ENCODE measurements around the gene PHYKPL. TPM values are rescaled to one million over a fixed set of nuclear protein-coding genes. Genes with fewer than 3 reads are reported as not detected.

Gene PHYKPL
- total RNA-seq, 1 donor from 2014 or later, result 55.7 TPM

DNA sequence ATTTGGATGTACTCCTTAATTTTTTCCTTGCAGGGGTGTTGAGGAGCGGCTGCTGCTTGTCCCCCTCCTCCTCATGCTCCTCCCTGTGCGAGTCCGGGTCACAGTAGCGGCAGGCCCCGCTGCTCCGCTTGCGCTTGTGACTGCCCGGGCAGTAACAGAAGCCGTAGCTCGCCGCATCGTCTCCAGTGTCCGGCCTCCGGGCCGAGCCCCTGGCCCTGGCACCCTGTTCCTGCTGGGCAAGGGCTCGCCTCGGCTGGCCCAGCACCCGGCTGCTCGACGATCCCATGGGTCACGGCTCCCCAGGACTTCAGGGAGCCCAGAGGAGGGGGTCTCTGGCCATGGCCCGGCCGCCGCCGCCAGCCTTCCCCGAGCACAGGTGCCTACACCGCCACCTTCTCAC, 45.6 kb downstream of the PHYKPL start, which contains the start of gene GMCL2:
Gene GMCL2 (minus strand): TSS at position 358 of the 400 bp plus-strand sequence. CDS start 72 bp downstream, at position 286.
- no peaks in the 10 kb centered on the region for H3K9me3 Mint-ChIP-seq
- H3K36me3 Mint-ChIP-seq (ENCODE audit: low read depth), result no peaks in the 10 kb centered on the region
- no peak within 1 kb of the TSS for H3K4me3 Mint-ChIP-seq
- peaks cover 4% of the 10 kb centered on the region for H3K27me3 Mint-ChIP-seq (ENCODE audit: low read depth)
- no peak for DNase-seq (ENCODE audit: low read depth, low spot score)
- peak within 1 kb of the TSS; percentile 43 for H3K27ac Mint-ChIP-seq (ENCODE audit: unreplicated experiment)
- H3K4me1 Mint-ChIP-seq, result no peaks in the 10 kb centered on the region
- TF ChIP-seq, protein P1, sequence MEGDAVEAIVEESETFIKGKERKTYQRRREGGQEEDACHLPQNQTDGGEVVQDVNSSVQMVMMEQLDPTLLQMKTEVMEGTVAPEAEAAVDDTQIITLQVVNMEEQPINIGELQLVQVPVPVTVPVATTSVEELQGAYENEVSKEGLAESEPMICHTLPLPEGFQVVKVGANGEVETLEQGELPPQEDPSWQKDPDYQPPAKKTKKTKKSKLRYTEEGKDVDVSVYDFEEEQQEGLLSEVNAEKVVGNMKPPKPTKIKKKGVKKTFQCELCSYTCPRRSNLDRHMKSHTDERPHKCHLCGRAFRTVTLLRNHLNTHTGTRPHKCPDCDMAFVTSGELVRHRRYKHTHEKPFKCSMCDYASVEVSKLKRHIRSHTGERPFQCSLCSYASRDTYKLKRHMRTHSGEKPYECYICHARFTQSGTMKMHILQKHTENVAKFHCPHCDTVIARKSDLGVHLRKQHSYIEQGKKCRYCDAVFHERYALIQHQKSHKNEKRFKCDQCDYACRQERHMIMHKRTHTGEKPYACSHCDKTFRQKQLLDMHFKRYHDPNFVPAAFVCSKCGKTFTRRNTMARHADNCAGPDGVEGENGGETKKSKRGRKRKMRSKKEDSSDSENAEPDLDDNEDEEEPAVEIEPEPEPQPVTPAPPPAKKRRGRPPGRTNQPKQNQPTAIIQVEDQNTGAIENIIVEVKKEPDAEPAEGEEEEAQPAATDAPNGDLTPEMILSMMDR (conservative IDR thresholded peaks at IDR 0.05), result no peak

GRCh38 chr5:178186427-178186826, 46.2 kb downstream of the PHYKPL start:
- Mint-ChIP-seq H3K36me3 (ENCODE audit: low read depth) (no peaks in the 10 kb centered on the region), H3K4me1 (no peaks in the 10 kb centered on the region), H3K27me3 (ENCODE audit: low read depth) (peaks cover 4% of the 10 kb centered on the region), H3K27ac (ENCODE audit: unreplicated experiment) (no peak overlapping the region), H3K4me3 (no peak overlapping the region), H3K9me3 (no peaks in the 10 kb centered on the region)
- TF ChIP-seq, protein P1 (conservative IDR thresholded peaks at IDR 0.05), result no peak
- DNase-seq (ENCODE audit: low read depth, low spot score), result no peak

DNA sequence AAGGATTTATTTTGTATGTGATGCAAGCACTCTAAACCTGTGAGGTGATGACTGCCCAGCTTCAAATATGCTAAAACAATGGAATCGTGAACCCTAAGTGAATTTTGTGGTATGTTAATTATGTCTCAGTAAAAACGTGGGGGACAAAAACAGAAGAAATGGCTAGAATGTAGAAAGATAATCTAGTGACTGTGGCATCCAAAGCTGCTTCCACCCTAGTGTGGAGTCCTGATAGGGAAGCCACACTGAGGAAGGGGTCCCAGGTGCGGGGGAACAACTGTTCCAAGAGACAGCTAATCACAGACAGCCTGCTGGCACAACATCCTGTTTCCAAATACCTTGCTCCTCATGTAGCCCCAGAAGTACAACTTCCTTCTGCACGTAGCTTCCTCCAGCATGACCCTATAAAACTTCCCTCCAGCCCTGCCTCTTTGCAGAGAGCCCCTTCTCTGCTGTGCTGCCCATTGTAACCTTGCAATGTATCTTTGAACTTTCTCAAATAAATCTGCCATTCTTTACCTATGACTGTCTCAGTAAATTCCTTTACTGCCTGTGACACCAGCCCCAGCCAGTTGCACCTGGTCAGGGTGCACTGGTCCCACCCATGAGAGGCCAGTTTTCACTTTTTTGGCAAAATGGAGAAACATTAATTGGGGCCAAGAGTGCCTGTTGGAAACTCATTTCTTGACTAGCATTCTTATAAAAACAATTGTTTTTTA, 50.3 kb downstream of the PHYKPL start:
- Mint-ChIP-seq H3K27me3 (ENCODE audit: low read depth) (peaks cover 12% of the 10 kb centered on the region), H3K36me3 (ENCODE audit: low read depth) (no peaks in the 10 kb centered on the region), H3K9me3 (peaks cover 2% of the 10 kb centered on the region), H3K27ac (ENCODE audit: unreplicated experiment) (no peak overlapping the region), H3K4me3 (no peak overlapping the region), H3K4me1 (no peaks in the 10 kb centered on the region)
- TF ChIP-seq, protein P1 (conservative IDR thresholded peaks at IDR 0.05), result no peak
- no peak for DNase-seq (ENCODE audit: low read depth, low spot score)

- Mint-ChIP-seq H3K36me3 (ENCODE audit: low read depth) (no peaks in the 10 kb centered on the region), H3K27ac (ENCODE audit: unreplicated experiment) (no peak overlapping the region), H3K9me3 (peaks cover 2% of the 10 kb centered on the region)
Observed at GRCh38 chr5:178180141-178180863, 52.3 kb downstream of the PHYKPL start.

GRCh38 chr5:178177569-178177968, 55.0 kb downstream of the PHYKPL start:
- H3K27ac Mint-ChIP-seq (ENCODE audit: unreplicated experiment), result no peak overlapping the region
- H3K9me3 Mint-ChIP-seq, result peaks cover 2% of the 10 kb centered on the region
- no peaks in the 10 kb centered on the region for H3K4me1 Mint-ChIP-seq
- no peaks in the 10 kb centered on the region for H3K36me3 Mint-ChIP-seq (ENCODE audit: low read depth)
- H3K27me3 Mint-ChIP-seq (ENCODE audit: low read depth), result peaks cover 12% of the 10 kb centered on the region
- H3K4me3 Mint-ChIP-seq, result no peak overlapping the region
- no peak for DNase-seq (ENCODE audit: low read depth, low spot score)
- TF ChIP-seq, protein P1 (conservative IDR thresholded peaks at IDR 0.05), result no peak

More at GRCh38 chr5:178180141-178180863, 52.3 kb downstream of the PHYKPL start:
- TF ChIP-seq, protein P1 (conservative IDR thresholded peaks at IDR 0.05), result no peak
- DNase-seq (ENCODE audit: low read depth, low spot score), result no peak
- H3K27me3 Mint-ChIP-seq (ENCODE audit: low read depth), result peaks cover 12% of the 10 kb centered on the region
- H3K4me1 Mint-ChIP-seq, result no peaks in the 10 kb centered on the region
- H3K4me3 Mint-ChIP-seq, result no peak overlapping the region
